ENCODE results near the gene GSTO2. TPM values are rescaled to one million over a fixed set of nuclear protein-coding genes. Genes with fewer than 3 reads are reported as not detected.

Gene GSTO2
- total RNA-seq (2022; extraction: Qiagen RNA extraction; ENCODE audit: low read depth), result 1.5 to 3.3 TPM (median 1.9 TPM) in 5 replicates

GRCh38 chr10:104268713-104269645 lies at the start of gene GSTO2:
Gene GSTO2 (plus strand): TSS chr10:104269184. CDS start chr10:104274916, 5,732 bp downstream.

DNA sequence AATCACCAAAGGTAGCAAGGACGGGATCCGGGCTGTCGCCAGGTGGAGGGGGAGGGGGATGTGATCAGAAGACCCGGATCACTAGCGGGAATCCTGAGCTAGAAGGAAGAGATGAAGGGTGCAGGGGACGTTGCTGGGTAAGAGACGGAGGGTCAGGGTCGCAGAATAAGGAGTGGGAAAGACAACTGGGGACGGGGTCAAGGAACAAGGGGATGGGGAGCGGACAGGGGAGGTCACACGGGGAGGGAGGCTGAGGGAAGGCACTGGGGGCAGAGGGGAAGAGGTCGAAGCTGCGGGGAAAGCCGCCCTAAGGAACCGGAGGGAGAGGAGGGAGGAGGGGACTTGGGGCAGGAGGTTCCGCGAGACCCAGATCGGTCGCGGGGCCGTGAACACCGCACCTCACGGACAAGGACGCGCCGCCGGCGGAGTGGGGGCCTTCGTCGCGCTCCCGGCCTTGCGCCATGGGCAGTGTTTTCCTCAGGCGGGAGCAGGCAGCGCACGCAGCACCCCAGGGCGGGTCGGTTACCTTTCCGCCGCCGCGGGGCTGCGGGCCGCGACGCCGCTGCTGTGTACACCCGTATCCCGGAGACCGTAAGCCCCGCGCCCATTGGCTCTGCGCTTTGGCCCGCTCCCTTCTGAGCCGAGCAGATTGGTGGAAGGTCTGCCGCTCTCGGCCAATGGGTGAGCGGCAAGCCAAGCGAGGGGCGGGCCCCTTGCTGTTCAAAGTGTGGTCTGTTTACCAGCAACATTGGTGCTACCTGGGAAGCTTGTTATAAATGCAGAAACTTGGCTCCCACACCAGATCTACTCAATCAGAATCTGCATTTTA lies 37.0 kb upstream of the GSTO2 start, which contains the start of gene CFAP43:
Gene CFAP43 (minus strand): TSS at position 581 of the 829 bp plus-strand sequence. CDS start 118 bp downstream, at position 463.

DNA sequence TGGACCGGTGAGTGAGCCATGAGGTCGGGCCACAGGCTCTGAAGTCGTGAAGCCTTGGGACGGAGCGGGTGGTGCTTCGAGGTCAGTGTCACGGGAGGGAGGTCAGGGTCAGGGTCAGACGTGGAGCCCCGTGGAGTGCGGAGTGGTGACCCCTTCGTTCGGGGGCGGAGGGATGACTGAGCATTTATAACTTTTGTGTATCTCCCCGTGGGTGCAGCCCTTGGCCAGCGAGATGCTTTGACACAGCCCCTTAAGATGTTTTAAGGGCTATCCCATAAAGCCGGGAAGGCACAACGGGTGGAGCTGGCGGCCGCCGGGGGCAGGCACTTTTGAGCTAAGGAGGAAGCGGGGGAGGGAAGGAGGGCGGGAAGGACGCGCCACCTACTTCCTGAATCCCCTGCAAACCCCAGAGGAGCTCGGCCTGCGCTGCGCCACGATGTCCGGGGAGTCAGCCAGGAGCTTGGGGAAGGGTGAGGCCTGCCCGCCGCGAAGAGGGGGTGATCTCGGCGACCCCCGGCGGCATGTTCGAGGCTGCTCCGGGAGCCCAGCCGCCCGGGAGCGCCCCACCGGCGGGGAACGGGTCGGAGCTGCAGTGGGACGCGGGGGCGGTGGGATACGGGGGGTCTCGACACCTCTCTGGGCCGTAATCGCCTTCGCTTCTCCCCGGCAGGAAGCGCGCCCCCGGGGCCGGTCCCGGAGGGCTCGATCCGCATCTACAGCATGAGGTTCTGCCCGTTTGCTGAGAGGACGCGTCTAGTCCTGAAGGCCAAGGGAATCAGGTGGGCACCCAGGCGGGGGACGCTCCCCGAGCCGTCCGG lies 14.3 kb upstream of the GSTO2 start, which contains the start of gene GSTO1:
Gene GSTO1 (plus strand): TSS at position 400 of the 818 bp plus-strand sequence. CDS start 37 bp downstream, at position 437.

DNA sequence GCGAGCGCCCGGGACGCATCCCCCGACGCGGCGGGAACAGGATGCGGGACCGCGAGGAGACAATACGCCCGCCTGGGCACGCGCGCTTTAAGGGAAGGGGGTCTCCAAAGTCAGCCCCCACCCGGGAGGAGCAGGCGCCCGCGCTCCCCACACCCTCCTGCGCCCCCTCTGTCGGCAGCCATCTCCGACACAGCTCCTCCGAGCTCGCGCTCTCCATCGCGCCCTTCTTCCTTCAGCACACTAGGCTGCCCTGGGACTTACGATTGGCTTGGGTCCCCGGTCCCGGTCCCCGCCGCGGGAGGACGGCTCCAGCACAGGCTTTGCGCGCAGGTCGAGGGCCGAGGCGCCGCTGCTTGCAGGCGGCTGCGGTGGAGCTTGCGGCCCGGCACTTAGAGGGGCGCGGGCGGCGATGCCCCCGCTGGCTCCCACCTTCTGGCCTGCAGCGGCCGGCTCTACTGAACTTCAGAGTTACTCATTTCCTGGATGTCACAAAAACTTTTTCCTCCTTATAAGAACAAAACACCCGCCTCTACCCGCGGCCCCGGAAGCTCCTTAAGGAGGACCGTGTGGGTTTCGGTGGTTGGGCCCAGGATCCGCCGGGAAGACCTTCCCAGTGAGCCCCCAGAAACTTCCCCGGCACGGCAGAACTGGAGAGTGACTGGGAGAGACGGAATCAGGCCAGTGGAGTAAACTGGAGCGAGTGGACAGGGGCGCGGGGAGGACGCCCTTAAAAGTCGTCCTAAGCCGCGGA lies 69.2 kb downstream of the GSTO2 start, which contains the start of gene ITPRIP:
Gene ITPRIP (minus strand): TSS at position 481 of the 751 bp plus-strand sequence. CDS start 22,414 bp downstream, outside the sequence.

GRCh38 chr10:104353325-104354048 lies 84.5 kb downstream of the GSTO2 start, which contains the start of gene CFAP58:
Gene CFAP58 (plus strand): TSS chr10:104353833. CDS start chr10:104353898, 65 bp downstream.

Other genes starting within 250 kb of the GSTO2 start
- 1.5 to 2.2 TPM (median 1.8 TPM) in 5 replicates for gene COL17A1, start 183.3 kb upstream of the GSTO2 start, total RNA-seq (2022; extraction: Qiagen RNA extraction; ENCODE audit: low read depth)
- 14.7 to 20.6 TPM (median 17.4 TPM) in 5 replicates for gene SFR1, start 147.0 kb upstream of the GSTO2 start, total RNA-seq (2022; extraction: Qiagen RNA extraction; ENCODE audit: low read depth)
- 0.16 to 0.36 TPM (median 0.23 TPM) in 5 replicates for gene CFAP43, start 36.8 kb upstream of the GSTO2 start, total RNA-seq (2022; extraction: Qiagen RNA extraction; ENCODE audit: low read depth)
- gene GSTO1, start 14.3 kb upstream of the GSTO2 start, total RNA-seq (2022; extraction: Qiagen RNA extraction; ENCODE audit: low read depth), result 290 to 322 TPM (median 303 TPM) in 5 replicates
- 69.0 to 88.7 TPM (median 87.4 TPM) in 5 replicates for gene ITPRIP, start 69.3 kb downstream of the GSTO2 start, total RNA-seq (2022; extraction: Qiagen RNA extraction; ENCODE audit: low read depth)
- gene CFAP58, start 84.6 kb downstream of the GSTO2 start, total RNA-seq (2022; extraction: Qiagen RNA extraction; ENCODE audit: low read depth), result 0.10 to 0.34 TPM (median 0.16 TPM) in 5 replicates